ENCODE data around the gene SPOCK1. TPM values are rescaled to one million over a fixed set of nuclear protein-coding genes. Genes with fewer than 3 reads are reported as not detected.

SPOCK1 gene
- polyA plus RNA-seq, 1 experiment, result 76.0 TPM

- H3K27ac ChIP-seq (ENCODE audit: low read depth, low read length), result no peak overlapping the region
- H3K9me3 ChIP-seq (ENCODE audit: control insufficient read depth, insufficient read depth, low read length), result no peaks in the 10 kb centered on the region
- TF ChIP-seq, protein P1, sequence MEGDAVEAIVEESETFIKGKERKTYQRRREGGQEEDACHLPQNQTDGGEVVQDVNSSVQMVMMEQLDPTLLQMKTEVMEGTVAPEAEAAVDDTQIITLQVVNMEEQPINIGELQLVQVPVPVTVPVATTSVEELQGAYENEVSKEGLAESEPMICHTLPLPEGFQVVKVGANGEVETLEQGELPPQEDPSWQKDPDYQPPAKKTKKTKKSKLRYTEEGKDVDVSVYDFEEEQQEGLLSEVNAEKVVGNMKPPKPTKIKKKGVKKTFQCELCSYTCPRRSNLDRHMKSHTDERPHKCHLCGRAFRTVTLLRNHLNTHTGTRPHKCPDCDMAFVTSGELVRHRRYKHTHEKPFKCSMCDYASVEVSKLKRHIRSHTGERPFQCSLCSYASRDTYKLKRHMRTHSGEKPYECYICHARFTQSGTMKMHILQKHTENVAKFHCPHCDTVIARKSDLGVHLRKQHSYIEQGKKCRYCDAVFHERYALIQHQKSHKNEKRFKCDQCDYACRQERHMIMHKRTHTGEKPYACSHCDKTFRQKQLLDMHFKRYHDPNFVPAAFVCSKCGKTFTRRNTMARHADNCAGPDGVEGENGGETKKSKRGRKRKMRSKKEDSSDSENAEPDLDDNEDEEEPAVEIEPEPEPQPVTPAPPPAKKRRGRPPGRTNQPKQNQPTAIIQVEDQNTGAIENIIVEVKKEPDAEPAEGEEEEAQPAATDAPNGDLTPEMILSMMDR (IDR thresholded peaks at IDR 0.05; ENCODE audit: low read depth, low read length), result no peak
- peaks cover 3% of the 10 kb centered on the region for H3K27me3 ChIP-seq (ENCODE audit: control insufficient read depth, insufficient read depth, low read length)
- no peak overlapping the region for H3K4me3 ChIP-seq (ENCODE audit: low read depth, low read length)
- CTCF ChIA-PET, result no interaction called here
- DNase-seq (ENCODE audit: low read depth, low spot score), result no peak
- POLR2A ChIA-PET, result no interaction called here
These were observed 379.8 kb downstream of the SPOCK1 start for GRCh38 chr5:137119321-137119720.

DNA sequence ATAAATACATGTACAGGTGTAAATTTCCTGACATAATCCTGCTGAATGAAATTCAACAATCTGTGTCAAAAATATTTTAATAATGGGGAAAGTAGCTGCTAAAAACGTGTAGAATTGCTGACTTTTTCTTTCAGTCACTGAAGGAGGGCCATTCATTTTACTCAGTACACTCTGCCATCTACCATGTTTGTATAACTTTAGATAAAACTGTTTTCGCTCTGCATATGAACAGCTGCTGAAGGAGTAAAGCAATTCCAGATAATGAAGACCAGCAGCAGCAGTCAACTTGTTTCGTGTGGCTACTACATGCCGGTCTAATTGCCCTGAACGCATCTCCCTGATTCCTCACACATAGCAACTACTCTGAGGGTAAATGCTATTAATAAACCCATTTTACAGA, 380.5 kb downstream of the SPOCK1 start:
- TF ChIP-seq, protein P1 (IDR thresholded peaks at IDR 0.05; ENCODE audit: low read depth, low read length), result no peak
- Histone ChIP-seq H3K9me3 (ENCODE audit: control insufficient read depth, insufficient read depth, low read length) (no peaks in the 10 kb centered on the region), H3K27ac (ENCODE audit: low read depth, low read length) (no peak overlapping the region), H3K27me3 (ENCODE audit: control insufficient read depth, insufficient read depth, low read length) (peaks cover 3% of the 10 kb centered on the region), H3K4me3 (ENCODE audit: low read depth, low read length) (no peak overlapping the region)
- no peak for DNase-seq (ENCODE audit: low read depth, low spot score)
- POLR2A ChIA-PET, result no interaction called here
- CTCF ChIA-PET, result no interaction called here

DNA sequence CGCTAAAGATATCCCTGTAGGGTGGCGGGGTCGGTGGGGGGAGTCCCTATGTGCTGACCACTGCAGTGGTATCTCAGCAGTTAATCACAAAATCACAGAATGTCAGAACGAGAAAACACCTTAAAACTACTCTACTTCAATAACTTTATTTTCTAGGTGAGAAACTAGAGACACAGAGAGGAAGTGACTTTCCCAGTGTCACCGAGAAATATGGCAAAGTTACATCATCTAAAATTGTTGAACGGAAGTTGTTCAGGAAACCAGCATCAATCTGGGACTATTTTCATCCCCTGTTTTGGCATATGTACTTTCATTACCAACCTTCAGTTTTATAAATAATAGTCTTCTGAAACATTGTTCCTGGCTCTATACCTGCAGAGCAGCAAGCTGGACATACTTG, 384.0 kb downstream of the SPOCK1 start:
- ChIA-PET POLR2A (no interaction called here), CTCF (no interaction called here)
- TF ChIP-seq, protein P1 (IDR thresholded peaks at IDR 0.05; ENCODE audit: low read depth, low read length), result no peak
- DNase-seq (ENCODE audit: low read depth, low spot score), result no peak
- Histone ChIP-seq H3K27ac (ENCODE audit: low read depth, low read length) (no peak overlapping the region), H3K27me3 (ENCODE audit: control insufficient read depth, insufficient read depth, low read length) (no peaks in the 10 kb centered on the region), H3K4me3 (ENCODE audit: low read depth, low read length) (no peak overlapping the region), H3K9me3 (ENCODE audit: control insufficient read depth, insufficient read depth, low read length) (no peaks in the 10 kb centered on the region)

GRCh38 chr5:137114529-137114928, 384.6 kb downstream of the SPOCK1 start:
- no peaks in the 10 kb centered on the region for H3K27me3 ChIP-seq (ENCODE audit: control insufficient read depth, insufficient read depth, low read length)
- POLR2A ChIA-PET, result no interaction called here
- DNase-seq (ENCODE audit: low read depth, low spot score), result no peak
- CTCF ChIA-PET, result no interaction called here
- no peak overlapping the region for H3K4me3 ChIP-seq (ENCODE audit: low read depth, low read length)
- TF ChIP-seq, protein P1 (IDR thresholded peaks at IDR 0.05; ENCODE audit: low read depth, low read length), result no peak
- H3K27ac ChIP-seq (ENCODE audit: low read depth, low read length), result no peak overlapping the region
- H3K9me3 ChIP-seq (ENCODE audit: control insufficient read depth, insufficient read depth, low read length), result no peaks in the 10 kb centered on the region

- DNase-seq (ENCODE audit: low read depth, low spot score), result no peak
- CTCF ChIA-PET, result no interaction called here
- no peak overlapping the region for H3K4me3 ChIP-seq (ENCODE audit: low read depth, low read length)
These were observed 385.2 kb downstream of the SPOCK1 start for GRCh38 chr5:137113939-137114338.

More at GRCh38 chr5:137113939-137114338, 385.2 kb downstream of the SPOCK1 start:
- H3K9me3 ChIP-seq (ENCODE audit: control insufficient read depth, insufficient read depth, low read length), result no peaks in the 10 kb centered on the region
- H3K27ac ChIP-seq (ENCODE audit: low read depth, low read length), result no peak overlapping the region
- TF ChIP-seq, protein P1 (IDR thresholded peaks at IDR 0.05; ENCODE audit: low read depth, low read length), result no peak
- no peaks in the 10 kb centered on the region for H3K27me3 ChIP-seq (ENCODE audit: control insufficient read depth, insufficient read depth, low read length)
- POLR2A ChIA-PET, result no interaction called here

Data from AG04450 (cell line).